ENCODE measurements around the gene TYROBP. TPM values are rescaled to one million over a fixed set of nuclear protein-coding genes. Genes with fewer than 3 reads are reported as not detected.
A peak's percentile ranks its signal among the peaks of the same experiment; 100 is the strongest.

The TYROBP gene
- polyA plus RNA-seq, 2 of the 4 experiments (the other 2 are of a cell fraction): 0.21 TPM; not detected in 1

DNA sequence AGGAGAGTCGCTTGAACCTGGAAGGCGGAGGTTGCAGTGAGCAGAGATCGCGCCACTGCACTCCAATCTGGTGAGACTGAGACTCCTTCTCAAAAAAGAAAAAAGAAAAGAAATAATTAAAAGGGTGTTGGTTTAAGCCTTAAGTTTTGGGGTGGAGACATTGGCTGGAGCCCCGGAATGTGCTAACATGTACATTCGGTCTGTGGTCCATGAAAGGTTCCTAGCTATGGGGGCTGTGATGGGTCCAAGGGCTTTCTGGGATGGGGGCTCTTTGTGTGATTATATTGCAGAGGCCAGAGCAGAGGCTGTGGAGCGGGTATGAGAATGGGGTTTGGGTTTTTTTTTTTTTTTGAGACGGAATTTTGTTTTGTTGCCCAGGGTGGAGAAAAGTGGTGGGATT is 22.2 kb downstream of the TYROBP start:
- no peak overlapping the region for H3K4me2 ChIP-seq
- FAIRE-seq: no peak
- H3K27ac ChIP-seq: no peak overlapping the region
- ATAC-seq: no peak
- ChIA-PET CTCF (interaction anchor here (0.5 to 17.6 kb wide), 5 partner anchors 8 to 150 kb away, joined by 3 to 402 read pairs (median 5); no protein-coding TSS in a partner anchor), POLR2A (interaction anchor here (0.7 kb wide), 1 partner anchor 36 kb away, joined by 3 read pairs; no protein-coding TSS in a partner anchor)
- H3K9me3 ChIP-seq: no peaks in the 10 kb centered on the region
- H3K4me3 ChIP-seq: no peak overlapping the region
- no peak for TF ChIP-seq MYC (IDR thresholded peaks at IDR 0.05; ENCODE audit: borderline replicate concordance, low read length)
- TF ChIP-seq RARB (CRISPR knock-in tag; IDR thresholded peaks at IDR 0.05): no peak
- TF ChIP-seq HOXB13 (CRISPR knock-in tag; IDR thresholded peaks at IDR 0.05; ENCODE audit: low read depth): no peak
- no peak for TF ChIP-seq EP300 (IDR thresholded peaks at IDR 0.05)
- WGBS (ENCODE audit: missing lambda C conversion rate): 92% methylated on average over 8 of the region's 8 CpGs
- no peak for DNase-seq (ENCODE audit: low read depth in 1 of 2, low spot score in 1 of 2)
- no peaks in the 10 kb centered on the region for H3K4me1 ChIP-seq

DNA sequence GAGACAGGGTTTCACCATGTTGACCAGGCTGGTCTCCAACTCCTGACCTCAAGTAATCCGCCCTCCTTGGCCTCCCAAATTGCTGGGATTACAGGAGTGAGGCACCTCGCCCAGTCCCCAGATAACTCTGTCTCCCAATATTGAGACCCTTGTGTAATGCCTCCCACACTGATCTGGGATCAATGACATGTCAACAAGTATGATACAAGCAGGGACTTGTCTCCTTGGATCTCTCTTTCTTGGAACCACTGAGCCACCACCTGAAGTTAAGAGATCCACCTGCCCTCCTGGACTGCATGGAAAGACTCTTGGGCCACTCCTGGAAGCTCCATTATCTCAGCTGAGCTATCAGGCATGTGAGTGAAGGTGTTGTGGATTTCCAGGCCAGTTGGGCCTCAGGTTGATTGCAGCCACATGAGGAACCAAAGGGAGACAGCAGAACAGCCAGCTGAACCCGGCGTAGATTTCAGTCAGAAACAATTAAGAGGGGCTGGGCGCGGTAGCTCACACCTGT is 22.8 kb downstream of the TYROBP start:
- no peak overlapping the region for H3K4me3 ChIP-seq
- TF ChIP-seq MAZ (IDR thresholded peaks at IDR 0.05; ENCODE audit: borderline replicate concordance, low read depth, low read length): no peak
- TF ChIP-seq POLR2AphosphoS2 (conservative IDR thresholded peaks at IDR 0.05; ENCODE audit: low read length): no peak; the same call in 1 of the 2 replicates
- TF ChIP-seq, protein P1, sequence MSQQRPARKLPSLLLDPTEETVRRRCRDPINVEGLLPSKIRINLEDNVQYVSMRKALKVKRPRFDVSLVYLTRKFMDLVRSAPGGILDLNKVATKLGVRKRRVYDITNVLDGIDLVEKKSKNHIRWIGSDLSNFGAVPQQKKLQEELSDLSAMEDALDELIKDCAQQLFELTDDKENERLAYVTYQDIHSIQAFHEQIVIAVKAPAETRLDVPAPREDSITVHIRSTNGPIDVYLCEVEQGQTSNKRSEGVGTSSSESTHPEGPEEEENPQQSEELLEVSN (IDR thresholded peaks at IDR 0.05; ENCODE audit: borderline replicate concordance, low read depth): no peak
- no peak for TF ChIP-seq SMC3 (IDR thresholded peaks at IDR 0.05)
- TF ChIP-seq ZSCAN20 (CRISPR knock-in tag; IDR thresholded peaks at IDR 0.05): no peak
- TF ChIP-seq NFE2L2 (conservative IDR thresholded peaks at IDR 0.05; ENCODE audit: low read length): no peak
- TF ChIP-seq CHD4 (IDR thresholded peaks at IDR 0.05; ENCODE audit: borderline replicate concordance): no peak
- TF ChIP-seq HOXB13 (CRISPR knock-in tag; IDR thresholded peaks at IDR 0.05; ENCODE audit: low read depth): no peak
- TF ChIP-seq CEBPB (IDR thresholded peaks at IDR 0.05): no peak
- DNase-seq (ENCODE audit: low read depth in 1 of 2, low spot score in 1 of 2) (no peak), FAIRE-seq (peak; percentile 23), ATAC-seq (no peak)
- POLR2A ChIA-PET: interaction anchor here (0.7 kb wide), 1 partner anchor 37 kb away, joined by 3 read pairs; no protein-coding TSS in a partner anchor
- H3K9me3 ChIP-seq: no peaks in the 10 kb centered on the region
- WGBS (ENCODE audit: missing lambda C conversion rate): 91% methylated on average over 6 of the region's 6 CpGs
- H3K4me1 ChIP-seq: no peaks in the 10 kb centered on the region
- CTCF ChIA-PET: interaction anchor here (0.5 to 17.6 kb wide), 4 partner anchors 9 to 151 kb away, joined by 3 to 402 read pairs (median 65); no protein-coding TSS in a partner anchor
- H3K27ac ChIP-seq: no peak overlapping the region
- H3K4me2 ChIP-seq: no peak overlapping the region

DNA sequence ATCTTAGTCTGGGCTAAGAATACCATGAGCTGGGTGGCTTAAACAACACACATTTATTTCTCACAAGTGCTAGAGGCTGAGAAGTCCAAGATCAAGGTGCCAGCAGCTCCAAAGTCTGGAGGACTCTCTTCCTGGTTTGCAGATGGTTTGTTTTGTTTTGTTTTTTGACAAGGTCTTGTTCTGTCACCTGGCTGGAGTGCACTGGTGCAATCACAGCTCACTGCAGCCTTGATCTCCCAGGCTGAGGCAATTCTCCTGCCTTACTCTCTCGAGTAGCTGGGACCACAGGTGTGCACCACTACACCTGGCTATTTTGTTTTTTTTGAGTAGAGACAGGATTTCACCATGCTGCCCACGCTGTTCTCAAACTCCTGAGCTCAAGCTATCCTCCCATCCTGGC is 24.2 kb downstream of the TYROBP start:
- H3K4me2 ChIP-seq: no peak overlapping the region
- WGBS (ENCODE audit: missing lambda C conversion rate): 7% methylated on average over 2 of the region's 2 CpGs
- ChIA-PET CTCF (interaction anchor here (0.6 to 17.6 kb wide), 18 partner anchors 10 to 393 kb away, joined by 3 to 402 read pairs (median 5); partner anchors contain the start of genes APLP1 and THAP8), POLR2A (interaction anchor here (0.6 to 0.7 kb wide), 3 partner anchors 11 to 47 kb away, joined by 3 to 5 read pairs (median 3); no protein-coding TSS in a partner anchor)
- TF ChIP-seq ESRRA (IDR thresholded peaks at IDR 0.05; ENCODE audit: borderline replicate concordance, low read length) (no peak), FOSB (CRISPR knock-in tag; IDR thresholded peaks at IDR 0.05) (0 out of 2 replicates have a peak, but pooled peaks have one; percentile 26)
- TF ChIP-seq, protein P2, sequence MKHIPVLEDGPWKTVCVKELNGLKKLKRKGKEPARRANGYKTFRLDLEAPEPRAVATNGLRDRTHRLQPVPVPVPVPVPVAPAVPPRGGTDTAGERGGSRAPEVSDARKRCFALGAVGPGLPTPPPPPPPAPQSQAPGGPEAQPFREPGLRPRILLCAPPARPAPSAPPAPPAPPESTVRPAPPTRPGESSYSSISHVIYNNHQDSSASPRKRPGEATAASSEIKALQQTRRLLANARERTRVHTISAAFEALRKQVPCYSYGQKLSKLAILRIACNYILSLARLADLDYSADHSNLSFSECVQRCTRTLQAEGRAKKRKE (CRISPR knock-in tag; IDR thresholded peaks at IDR 0.05; ENCODE audit: low read depth): 0 out of 2 replicates have a peak, but pooled peaks have one; percentile 14
- ATAC-seq (no peak), DNase-seq (ENCODE audit: low read depth in 1 of 2, low spot score in 1 of 2) (no peak), FAIRE-seq (peak; percentile 87)
- H3K9me3 ChIP-seq: no peaks in the 10 kb centered on the region
- peaks cover 7% of the 10 kb centered on the region for H3K4me1 ChIP-seq
- H3K27ac ChIP-seq: no peak overlapping the region
- H3K4me3 ChIP-seq: no peak overlapping the region

DNA sequence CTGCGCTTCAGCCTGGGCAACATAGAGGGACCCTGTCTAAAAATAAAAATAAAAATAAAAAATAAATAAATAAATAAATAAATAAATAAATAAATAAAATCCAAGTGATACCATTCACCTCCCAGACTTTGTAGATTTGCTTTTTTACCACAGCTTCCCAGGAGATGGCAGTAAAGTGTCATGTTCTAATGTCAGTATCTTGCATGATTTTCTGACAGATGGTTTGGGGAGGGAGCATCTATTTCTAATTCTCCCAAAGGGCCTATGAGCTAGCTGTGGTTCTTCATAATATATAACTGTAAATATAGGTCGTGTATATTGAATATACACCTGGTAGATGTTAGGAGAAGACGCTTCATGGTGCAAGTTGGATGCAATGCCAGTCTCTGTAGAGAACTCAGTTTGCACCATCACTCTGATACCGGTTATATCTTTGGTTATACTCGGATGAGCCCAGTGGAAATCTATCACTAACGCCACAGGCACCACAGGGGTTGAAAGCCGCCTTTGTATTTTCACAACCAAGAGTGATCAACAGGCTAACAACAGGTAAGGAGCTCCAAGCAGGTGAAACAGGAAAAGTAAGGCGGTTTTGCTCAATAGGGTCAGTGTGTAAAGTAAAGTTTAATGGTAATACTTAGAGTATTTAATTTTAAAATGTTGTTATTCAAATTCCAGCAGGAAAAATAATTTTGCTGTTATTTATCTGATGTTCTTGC is 25.8 kb downstream of the TYROBP start:
- FAIRE-seq: peak; percentile 97
- peak; percentile 55 to 56; a peak in 4 of 6 replicates for ATAC-seq
- WGBS (ENCODE audit: missing lambda C conversion rate): 13% methylated on average over 8 of the region's 8 CpGs
- no peaks in the 10 kb centered on the region for H3K9me3 ChIP-seq
- no peak overlapping the region for H3K4me2 ChIP-seq
- no peak overlapping the region for H3K4me3 ChIP-seq
- no peak overlapping the region for H3K27ac ChIP-seq
- CTCF ChIA-PET: interaction anchor here (0.6 to 17.6 kb wide), 53 partner anchors 9 to 290 kb away, joined by 3 to 402 read pairs (median 4); partner anchors contain the start of genes APLP1, COX6B1, LIN37 and NFKBID
- POLR2A ChIA-PET: interaction anchor here (0.6 kb wide), 1 partner anchor 12 kb away, joined by 3 read pairs; no protein-coding TSS in a partner anchor
- DNase-seq (ENCODE audit: low read depth in 1 of 2, low spot score in 1 of 2): peak; percentile 87 to 91
- peaks cover 7% of the 10 kb centered on the region for H3K4me1 ChIP-seq
- no peak for TF ChIP-seq EHMT2 (IDR thresholded peaks at IDR 0.05; ENCODE audit: low read depth)
- no peak for TF ChIP-seq HDAC2 (IDR thresholded peaks at IDR 0.05)
- TF ChIP-seq FOSB (CRISPR knock-in tag; IDR thresholded peaks at IDR 0.05): no peak
- no peak for TF ChIP-seq MYC (IDR thresholded peaks at IDR 0.05; ENCODE audit: borderline replicate concordance, low read length)
- TF ChIP-seq CBX2 (IDR thresholded peaks at IDR 0.05; ENCODE audit: borderline replicate concordance, low read depth): no peak
- TF ChIP-seq, protein P3, sequence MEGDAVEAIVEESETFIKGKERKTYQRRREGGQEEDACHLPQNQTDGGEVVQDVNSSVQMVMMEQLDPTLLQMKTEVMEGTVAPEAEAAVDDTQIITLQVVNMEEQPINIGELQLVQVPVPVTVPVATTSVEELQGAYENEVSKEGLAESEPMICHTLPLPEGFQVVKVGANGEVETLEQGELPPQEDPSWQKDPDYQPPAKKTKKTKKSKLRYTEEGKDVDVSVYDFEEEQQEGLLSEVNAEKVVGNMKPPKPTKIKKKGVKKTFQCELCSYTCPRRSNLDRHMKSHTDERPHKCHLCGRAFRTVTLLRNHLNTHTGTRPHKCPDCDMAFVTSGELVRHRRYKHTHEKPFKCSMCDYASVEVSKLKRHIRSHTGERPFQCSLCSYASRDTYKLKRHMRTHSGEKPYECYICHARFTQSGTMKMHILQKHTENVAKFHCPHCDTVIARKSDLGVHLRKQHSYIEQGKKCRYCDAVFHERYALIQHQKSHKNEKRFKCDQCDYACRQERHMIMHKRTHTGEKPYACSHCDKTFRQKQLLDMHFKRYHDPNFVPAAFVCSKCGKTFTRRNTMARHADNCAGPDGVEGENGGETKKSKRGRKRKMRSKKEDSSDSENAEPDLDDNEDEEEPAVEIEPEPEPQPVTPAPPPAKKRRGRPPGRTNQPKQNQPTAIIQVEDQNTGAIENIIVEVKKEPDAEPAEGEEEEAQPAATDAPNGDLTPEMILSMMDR (IDR thresholded peaks at IDR 0.05): peak; percentile 98
- TF ChIP-seq TP53 (CRISPR knock-in tag; IDR thresholded peaks at IDR 0.05): no peak
- peak; percentile 98 for TF ChIP-seq SMC3 (IDR thresholded peaks at IDR 0.05)
- no peak for TF ChIP-seq HOXB13 (CRISPR knock-in tag; IDR thresholded peaks at IDR 0.05; ENCODE audit: low read depth)
